Brain microvascular endothelial cell (primary cell): ENCODE data around the gene C13orf42.

ENCODE experiments used
- DNase-seq: peaks from one replicate; pipeline ENCODE4 v3.0.0-alpha.2; 2020
- H3K27ac ChIP-seq: fragments of 250-450 bp; sonication (Bioruptor Pico); 2 replicates; pipeline ENCODE4 v1.5.1; 2020; ENCODE audit warnings: mild to moderate bottlenecking, moderate library complexity
- H3K27me3 ChIP-seq: fragments of 250-450 bp; sonication (Bioruptor Pico); replicated peaks from 2 replicates; pipeline ENCODE4 v1.5.1; 2020; ENCODE audit warnings: mild to moderate bottlenecking
- H3K36me3 ChIP-seq: fragments of 250-450 bp; sonication (Bioruptor Pico); replicated peaks from 2 replicates; pipeline ENCODE4 v1.5.1; 2020; ENCODE audit warnings: mild to moderate bottlenecking
- H3K4me3 ChIP-seq: 2 replicates; pipeline ENCODE4 v1.5.1; 2011; ENCODE audit warnings: low read depth, mild to moderate bottlenecking, control low read depth, low read length, moderate library complexity
- in situ Hi-C: cut with HindIII; loops from 2 replicates; pipeline ENCODE4 v1.10.0; 2017; ENCODE audit warnings: low sequenced_read_pairs, low pct_ligation_motif_present
- TF ChIP-seq, protein P1 (sequence below): IDR thresholded peaks from 2 replicates; pipeline ENCODE4 v1.5.1; 2011; ENCODE audit warnings: low read depth, mild to moderate bottlenecking, moderate library complexity, low read length, control low read depth, inconsistent platforms; ENCODE audit errors: missing control alignments

The C13orf42 gene

GRCh38 chr13:51044023-51044665 lies 66.9 kb downstream of the C13orf42 start:
- in situ Hi-C loops = no loop called here
- no peaks in the 10 kb centered on the region for H3K36me3 ChIP-seq

GRCh38 chr13:51043310-51043709 lies 67.8 kb downstream of the C13orf42 start:
- H3K4me3 ChIP-seq = no peak overlapping the region
- no peak for DNase-seq
- H3K27me3 ChIP-seq = no peaks in the 10 kb centered on the region
- no peak overlapping the region for H3K27ac ChIP-seq
- TF ChIP-seq, protein P1, sequence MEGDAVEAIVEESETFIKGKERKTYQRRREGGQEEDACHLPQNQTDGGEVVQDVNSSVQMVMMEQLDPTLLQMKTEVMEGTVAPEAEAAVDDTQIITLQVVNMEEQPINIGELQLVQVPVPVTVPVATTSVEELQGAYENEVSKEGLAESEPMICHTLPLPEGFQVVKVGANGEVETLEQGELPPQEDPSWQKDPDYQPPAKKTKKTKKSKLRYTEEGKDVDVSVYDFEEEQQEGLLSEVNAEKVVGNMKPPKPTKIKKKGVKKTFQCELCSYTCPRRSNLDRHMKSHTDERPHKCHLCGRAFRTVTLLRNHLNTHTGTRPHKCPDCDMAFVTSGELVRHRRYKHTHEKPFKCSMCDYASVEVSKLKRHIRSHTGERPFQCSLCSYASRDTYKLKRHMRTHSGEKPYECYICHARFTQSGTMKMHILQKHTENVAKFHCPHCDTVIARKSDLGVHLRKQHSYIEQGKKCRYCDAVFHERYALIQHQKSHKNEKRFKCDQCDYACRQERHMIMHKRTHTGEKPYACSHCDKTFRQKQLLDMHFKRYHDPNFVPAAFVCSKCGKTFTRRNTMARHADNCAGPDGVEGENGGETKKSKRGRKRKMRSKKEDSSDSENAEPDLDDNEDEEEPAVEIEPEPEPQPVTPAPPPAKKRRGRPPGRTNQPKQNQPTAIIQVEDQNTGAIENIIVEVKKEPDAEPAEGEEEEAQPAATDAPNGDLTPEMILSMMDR = no peak
- in situ Hi-C loops = no loop called here
- H3K36me3 ChIP-seq = no peaks in the 10 kb centered on the region

More at GRCh38 chr13:51044023-51044665, 66.9 kb downstream of the C13orf42 start:
- Histone ChIP-seq H3K4me3 (no peak overlapping the region), H3K27ac (no peak overlapping the region), H3K27me3 (no peaks in the 10 kb centered on the region)
- no peak for DNase-seq
- TF ChIP-seq, protein P1 = no peak

DNA sequence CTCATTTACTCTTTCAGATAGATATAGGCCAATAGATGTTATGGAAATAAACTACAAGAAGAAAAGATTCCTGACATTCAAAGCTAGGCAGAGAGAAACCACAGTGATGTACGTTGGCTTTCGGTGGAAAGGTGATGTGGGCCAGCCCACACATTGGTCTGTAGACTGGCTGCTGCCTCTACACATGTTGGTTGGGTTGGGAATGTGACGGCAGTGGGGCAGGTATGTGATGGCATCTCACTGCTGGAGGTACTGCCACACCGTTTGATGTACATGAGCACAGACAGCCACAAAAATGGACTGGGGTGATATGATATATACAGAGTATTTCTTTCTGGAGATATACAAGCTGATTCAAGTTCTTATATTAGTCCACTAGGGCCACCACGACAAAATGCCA lies 69.4 kb downstream of the C13orf42 start:
- TF ChIP-seq, protein P1 = no peak
- Histone ChIP-seq H3K36me3 (no peaks in the 10 kb centered on the region), H3K4me3 (no peak overlapping the region), H3K27ac (no peak overlapping the region), H3K27me3 (no peaks in the 10 kb centered on the region)
- DNase-seq = no peak
- in situ Hi-C loops = no loop called here

DNA sequence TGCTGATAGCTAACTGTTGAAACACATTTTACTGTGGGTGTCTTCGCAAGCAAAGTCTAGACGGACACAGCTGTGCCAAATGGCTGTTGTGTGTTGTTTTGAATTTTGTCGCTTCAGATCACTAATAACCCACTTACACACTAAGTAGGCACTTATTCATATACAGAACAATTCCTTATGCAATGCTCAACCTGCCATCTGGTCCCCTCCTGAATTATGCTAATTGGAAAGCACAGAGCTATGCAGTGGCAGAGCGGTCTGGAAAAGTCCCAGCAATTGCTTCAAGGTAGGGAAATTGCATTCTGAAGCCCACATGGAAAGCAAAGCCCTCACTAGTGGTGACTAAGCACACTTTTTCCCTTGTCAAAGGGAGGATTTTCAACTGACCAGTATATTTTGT lies 69.9 kb downstream of the C13orf42 start:
- no peak overlapping the region for H3K4me3 ChIP-seq
- TF ChIP-seq, protein P1 = no peak
- in situ Hi-C loops = no loop called here
- no peak overlapping the region for H3K27ac ChIP-seq
- no peaks in the 10 kb centered on the region for H3K36me3 ChIP-seq
- no peaks in the 10 kb centered on the region for H3K27me3 ChIP-seq
- DNase-seq = no peak

- H3K4me3 ChIP-seq = no peak overlapping the region
- H3K27me3 ChIP-seq = no peaks in the 10 kb centered on the region
- no peaks in the 10 kb centered on the region for H3K36me3 ChIP-seq
- TF ChIP-seq, protein P1 = no peak
- DNase-seq = no peak
- in situ Hi-C loops = no loop called here
- no peak overlapping the region for H3K27ac ChIP-seq
Measured at GRCh38 chr13:51040431-51040830, 70.6 kb downstream of the C13orf42 start.

GRCh38 chr13:51036418-51036817 lies 74.7 kb downstream of the C13orf42 start:
- no peak for DNase-seq
- no peak overlapping the region for H3K27ac ChIP-seq
- H3K4me3 ChIP-seq = no peak overlapping the region
- H3K27me3 ChIP-seq = no peaks in the 10 kb centered on the region
- in situ Hi-C loops = no loop called here
- TF ChIP-seq, protein P1 = no peak
- H3K36me3 ChIP-seq = no peaks in the 10 kb centered on the region
